ENCODE data around the gene G6PC3.

Gene G6PC3

DNA sequence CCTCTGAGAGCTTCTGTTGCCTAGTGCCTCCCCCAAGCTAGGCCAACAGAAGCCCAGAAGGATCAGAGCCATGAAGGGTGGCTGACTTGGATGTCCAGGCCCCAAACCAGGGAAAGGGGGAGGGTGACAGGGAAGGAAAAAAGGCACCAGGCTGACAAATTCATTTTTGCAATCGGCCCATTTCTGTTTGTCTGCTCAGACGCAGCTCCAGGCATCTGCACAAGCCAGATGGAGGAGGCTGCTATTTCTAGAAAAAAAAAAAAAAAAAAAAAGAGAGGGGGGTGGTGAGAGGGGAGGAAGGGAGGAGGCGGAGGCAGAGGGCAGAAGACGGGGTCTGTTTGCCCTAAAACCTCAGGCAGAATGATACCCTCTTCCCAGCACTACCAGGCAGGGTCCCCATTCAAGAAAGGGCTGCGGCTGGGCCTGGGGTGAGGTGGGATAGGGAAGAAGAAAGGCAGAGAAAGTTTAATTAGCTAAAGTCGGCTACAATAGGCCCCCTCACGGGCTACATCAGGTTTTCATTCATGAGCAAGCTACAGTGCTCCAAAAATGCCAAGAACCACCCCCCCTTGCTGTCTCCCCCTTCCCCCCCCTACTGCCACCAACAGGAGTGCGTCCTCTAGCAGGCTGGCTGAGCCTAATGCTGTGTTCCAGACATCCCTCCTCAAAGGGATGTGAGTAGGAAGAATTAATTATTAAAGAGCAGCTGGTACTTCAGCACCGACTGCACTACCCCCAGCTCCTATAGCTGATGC, 50.5 kb downstream of the G6PC3 start:
- TF ChIP-seq TAF1 (IDR thresholded peaks at IDR 0.05; ENCODE audit: borderline replicate concordance, low read depth, low read length) (no peak), POLR2A (IDR thresholded peaks at IDR 0.05; ENCODE audit: low read depth, low read length) (no peak), POLR2AphosphoS5 (IDR thresholded peaks at IDR 0.05; ENCODE audit: low read depth, low read length) (no peak)
- no peak for FAIRE-seq
- DNase-seq (ENCODE audit: insufficient read length) = no peak

DNA sequence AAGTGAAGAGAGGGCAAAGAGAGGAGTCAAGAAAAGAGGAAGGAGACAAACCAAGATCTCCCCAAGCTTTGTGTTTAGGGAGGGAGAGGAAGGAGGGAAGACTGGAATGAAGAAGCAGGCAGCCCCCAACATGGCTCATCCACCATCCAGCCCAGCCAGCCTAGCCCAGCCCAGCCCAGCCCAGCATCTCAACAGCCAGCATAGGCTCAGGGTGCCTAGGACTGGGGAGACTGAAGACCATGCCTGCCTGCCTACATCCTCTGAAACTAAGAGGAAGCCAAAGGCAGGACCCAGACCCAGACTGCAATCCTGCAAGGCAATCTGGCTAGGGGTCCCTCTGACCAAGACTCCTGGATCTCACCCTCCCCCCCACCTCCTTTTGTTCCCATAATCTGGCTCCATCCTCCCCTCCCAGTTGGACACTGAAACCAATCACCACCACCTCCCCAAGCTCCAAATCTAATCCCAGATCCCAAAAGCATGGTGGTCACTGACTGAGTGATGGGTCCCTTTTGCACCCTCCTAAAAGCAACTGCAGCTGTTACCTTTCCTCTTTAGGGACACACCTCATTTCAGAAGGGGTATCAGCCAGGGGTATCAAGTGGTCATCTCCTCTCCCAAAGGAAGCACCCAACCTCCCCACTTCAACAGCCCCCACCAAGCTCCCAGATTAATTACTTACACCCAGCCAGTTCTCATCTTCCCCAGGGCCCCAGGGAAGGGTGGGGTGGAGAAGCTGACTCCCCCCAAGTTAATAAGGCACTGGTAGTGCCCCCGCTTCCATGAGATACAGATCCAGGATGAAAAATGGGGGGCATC, 51.7 kb downstream of the G6PC3 start:
- TF ChIP-seq TAF1 (IDR thresholded peaks at IDR 0.05; ENCODE audit: borderline replicate concordance, low read depth, low read length) (no peak), POLR2A (IDR thresholded peaks at IDR 0.05; ENCODE audit: low read depth, low read length) (no peak), POLR2AphosphoS5 (IDR thresholded peaks at IDR 0.05; ENCODE audit: low read depth, low read length) (no peak)
- FAIRE-seq = no peak
- no peak for DNase-seq (ENCODE audit: insufficient read length)

GRCh38 chr17:44122816-44123355, 52.4 kb downstream of the G6PC3 start:
- no peak for TF ChIP-seq POLR2A (IDR thresholded peaks at IDR 0.05; ENCODE audit: low read depth, low read length)
- no peak for TF ChIP-seq POLR2AphosphoS5 (IDR thresholded peaks at IDR 0.05; ENCODE audit: low read depth, low read length)
- no peak for TF ChIP-seq TAF1 (IDR thresholded peaks at IDR 0.05; ENCODE audit: borderline replicate concordance, low read depth, low read length)
- FAIRE-seq = peak; percentile 67
- DNase-seq (ENCODE audit: insufficient read length) = no peak

- DNase-seq (ENCODE audit: insufficient read length) (peak; percentile 94), FAIRE-seq (peak; percentile 91)
- TF ChIP-seq POLR2A (IDR thresholded peaks at IDR 0.05; ENCODE audit: low read depth, low read length) = peak; percentile 56; the same call in 1 of the 2 replicates
- TF ChIP-seq POLR2AphosphoS5 (IDR thresholded peaks at IDR 0.05; ENCODE audit: low read depth, low read length) = no peak
These were observed 53.0 kb downstream of the G6PC3 start, which contains the start of gene HDAC5 for GRCh38 chr17:44123356-44124117. Gene HDAC5 (minus strand): TSS chr17:44123641. CDS start chr17:44117515, 6,126 bp downstream.

DNA sequence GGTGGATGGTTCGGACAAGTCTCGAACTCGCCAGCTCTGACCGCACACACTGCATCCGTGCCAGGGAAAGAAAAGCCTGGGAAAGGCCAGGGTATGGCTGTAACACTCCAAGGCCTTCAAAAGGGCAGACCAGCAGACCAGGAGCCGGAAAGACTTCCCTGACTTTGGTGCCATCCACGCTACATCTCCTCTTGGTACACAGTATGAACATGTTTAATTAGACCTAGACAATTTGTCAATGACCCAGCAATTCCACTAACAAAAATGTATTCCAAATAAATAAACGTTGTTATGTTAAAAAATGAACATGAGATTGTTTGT, 53.5 kb downstream of the G6PC3 start:
- FAIRE-seq (no peak), DNase-seq (ENCODE audit: insufficient read length) (no peak)
- TF ChIP-seq TAF1 (IDR thresholded peaks at IDR 0.05; ENCODE audit: borderline replicate concordance, low read depth, low read length) = no peak
- no peak for TF ChIP-seq POLR2AphosphoS5 (IDR thresholded peaks at IDR 0.05; ENCODE audit: low read depth, low read length)
- no peak for TF ChIP-seq POLR2A (IDR thresholded peaks at IDR 0.05; ENCODE audit: low read depth, low read length)
